IPS-NIHi11 (cell line): ENCODE measurements around the gene OR4N2.
"Not testable (repeated sequence)": the region's sequence is repeated elsewhere in the genome, so short reads cannot be mapped to it uniquely, and the experiment has no call there.

Experiments
- DNase-seq: peaks from one replicate; pipeline ENCODE4 v3.0.0; 2012; ENCODE audit warnings: mixed read lengths, low spot score

Gene OR4N2

GRCh38 chr14:19834203-19834848 lies 30.8 kb downstream of the OR4N2 start:
- DNase-seq = not testable (repeated sequence)

- DNase-seq = no peak
Measured at GRCh38 chr14:19838433-19838832, 34.9 kb downstream of the OR4N2 start.

- no peak for DNase-seq
Measured at GRCh38 chr14:19851365-19851764, 47.8 kb downstream of the OR4N2 start.

DNA sequence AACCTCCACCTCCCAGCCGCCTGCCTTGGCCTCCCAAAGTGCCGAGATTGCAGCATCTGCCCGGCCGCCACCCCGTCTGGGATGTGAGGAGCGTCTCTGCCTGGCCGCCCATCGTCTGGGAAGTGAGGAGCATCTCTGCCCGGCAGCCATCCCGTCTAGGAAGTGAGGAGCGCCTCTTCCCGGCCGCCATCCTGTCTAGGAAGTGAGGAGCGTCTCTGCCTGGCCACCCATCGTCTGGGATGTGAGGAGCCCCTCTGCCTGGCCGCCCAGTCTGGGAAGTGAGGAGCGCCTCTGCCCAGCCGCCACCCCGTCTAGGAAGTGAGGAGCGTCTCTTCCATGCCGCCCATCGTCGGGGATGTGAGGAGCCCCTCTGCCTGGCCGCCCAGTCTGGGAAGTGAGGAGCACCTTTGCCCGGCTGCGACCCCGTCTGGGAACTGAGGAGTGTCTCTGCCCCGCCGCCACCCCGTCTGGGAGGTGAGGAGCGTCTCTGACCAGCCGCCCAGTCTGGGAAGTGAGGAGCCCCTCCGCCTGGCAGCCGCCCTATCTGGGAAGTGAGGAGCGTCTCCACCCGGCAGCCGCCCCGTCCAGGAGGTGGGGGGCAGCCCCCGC lies 62.6 kb downstream of the OR4N2 start:
- DNase-seq = not testable (repeated sequence)

DNA sequence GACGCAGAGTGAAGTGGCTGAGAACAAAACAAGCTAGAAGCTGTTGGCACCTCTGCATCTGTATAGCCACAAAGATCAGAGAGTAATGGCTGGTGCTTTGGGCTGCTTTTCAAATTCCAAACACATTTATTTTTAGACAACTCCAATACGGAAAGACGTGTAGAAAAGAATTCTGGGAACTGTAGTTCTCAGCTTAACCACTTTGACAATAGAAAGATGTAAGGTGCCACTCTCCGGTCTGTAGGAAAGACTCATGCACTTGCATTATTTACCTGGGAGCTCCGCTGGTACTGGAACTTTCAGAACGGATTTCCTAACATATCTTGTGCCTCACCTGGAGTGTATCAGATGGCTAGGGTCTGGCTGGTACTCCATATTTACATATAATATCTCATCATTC lies 69.6 kb downstream of the OR4N2 start:
- DNase-seq = no peak

GRCh38 chr14:19874842-19875241 lies 71.3 kb downstream of the OR4N2 start, which contains the start of gene OR4K2:
Gene OR4K2, plus strand, starts transcription at chr14:19875142. Its CDS starts 1,126 bp downstream, at chr14:19876268.
- DNase-seq = no peak

DNA sequence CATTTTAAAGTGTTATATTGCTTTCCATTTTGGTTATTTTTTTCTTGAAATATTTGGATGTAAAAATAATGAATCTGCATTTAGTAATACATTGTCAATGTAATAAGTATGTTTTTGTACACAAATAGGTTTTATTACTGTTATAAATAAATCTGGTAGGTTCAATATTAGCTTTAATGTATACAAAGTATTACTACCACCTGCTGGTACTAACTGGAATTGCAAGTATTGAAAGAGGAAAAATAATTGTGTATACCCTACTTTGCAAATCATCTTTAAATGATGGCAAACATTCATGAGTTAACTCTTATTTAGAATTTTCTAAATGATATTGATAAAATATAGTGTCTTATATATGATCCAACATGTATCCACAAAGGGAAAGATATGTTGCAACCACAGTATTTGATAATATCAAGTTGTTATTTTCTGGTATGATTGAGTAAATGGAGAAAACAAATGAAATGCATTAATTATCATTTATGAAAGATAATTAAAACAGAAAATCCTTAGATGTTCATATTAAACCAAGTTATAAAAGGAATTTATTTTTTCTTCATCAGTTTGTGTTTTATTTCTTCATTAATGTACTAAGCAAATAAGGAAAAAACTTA lies 74.6 kb downstream of the OR4N2 start:
- no peak for DNase-seq
